ENCODE data around the gene PNPLA2. TPM values are rescaled to one million over a fixed set of nuclear protein-coding genes. Genes with fewer than 3 reads are reported as not detected.
A peak's percentile ranks its signal among the peaks of the same experiment; 100 is the strongest.

Gene PNPLA2
- total RNA-seq, 1 experiment from 2014 or later, result 202 TPM

DNA sequence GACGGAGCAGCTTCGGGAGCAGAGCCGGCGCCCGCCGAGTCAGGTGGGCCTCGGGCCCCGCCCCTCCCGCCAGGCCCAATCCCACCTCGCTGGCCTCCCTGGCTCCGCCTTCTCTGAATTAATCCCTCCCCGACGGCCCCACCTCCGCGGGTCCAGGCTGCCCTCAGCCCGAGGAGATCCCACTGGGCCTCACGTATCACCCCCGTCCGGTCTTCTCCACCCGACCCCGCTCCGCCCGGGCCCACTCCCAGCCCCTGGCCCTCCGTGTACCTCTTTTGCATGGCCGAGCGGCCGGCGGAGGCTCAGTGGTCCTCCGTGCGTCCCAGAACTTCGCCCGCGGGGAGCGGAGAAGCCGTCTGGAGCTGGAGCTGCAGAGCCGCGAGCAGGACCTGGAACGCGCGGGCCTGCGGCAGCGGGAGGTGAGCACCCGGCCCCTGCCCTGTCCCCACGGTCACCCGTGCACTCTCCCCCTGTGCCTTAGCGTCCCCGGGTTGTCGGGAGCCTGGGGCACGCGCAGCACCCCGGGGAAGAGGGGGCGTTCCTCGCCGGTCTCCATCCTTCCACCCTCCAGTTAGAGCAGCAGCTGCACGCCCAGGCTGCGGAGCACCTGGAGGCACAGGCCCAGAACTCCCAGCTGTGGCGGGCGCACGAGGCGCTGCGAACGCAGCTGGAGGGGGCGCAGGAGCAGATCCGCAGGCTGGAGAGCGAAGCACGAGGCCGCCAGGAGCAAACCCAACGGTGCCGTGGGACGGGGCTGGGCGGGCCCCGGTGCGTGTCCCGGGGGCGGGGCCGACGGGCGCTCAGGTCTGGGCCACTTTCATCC, 11.8 kb downstream of the PNPLA2 start:
- DNase-seq (ENCODE audit: low spot score), result peak; percentile 95

- peak; percentile 30 for DNase-seq (ENCODE audit: low spot score)
Observed at GRCh38 chr11:831118-831864, 12.6 kb downstream of the PNPLA2 start.

DNA sequence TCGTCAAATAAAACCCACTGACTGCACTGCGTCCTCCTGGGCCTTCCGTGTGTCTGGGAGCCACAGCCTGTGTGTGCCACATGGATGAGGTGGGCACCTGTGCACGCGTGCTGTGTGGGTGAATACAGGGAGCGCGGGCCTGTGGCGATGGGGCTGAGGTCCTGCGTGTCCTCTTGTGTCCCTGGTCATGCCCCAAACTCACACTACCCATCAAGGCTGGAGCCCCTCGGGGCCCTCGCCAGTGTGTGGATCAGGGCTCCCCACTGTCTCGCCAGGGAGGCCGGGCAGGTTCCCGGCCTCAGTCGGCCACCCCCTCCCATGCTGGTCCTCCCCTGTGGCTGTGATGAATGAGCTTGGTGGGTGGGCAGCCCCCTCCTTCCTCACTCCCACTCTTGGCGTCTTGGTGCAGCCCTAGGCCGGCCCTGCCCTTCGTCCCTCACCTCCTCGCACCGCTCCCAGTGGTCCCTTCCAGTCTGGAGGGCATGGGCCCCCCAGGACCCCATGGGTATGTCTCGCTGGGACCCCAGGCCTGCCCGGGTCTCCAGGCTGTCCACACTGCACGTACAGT, 13.3 kb downstream of the PNPLA2 start:
- no peak for DNase-seq (ENCODE audit: low spot score)

DNA sequence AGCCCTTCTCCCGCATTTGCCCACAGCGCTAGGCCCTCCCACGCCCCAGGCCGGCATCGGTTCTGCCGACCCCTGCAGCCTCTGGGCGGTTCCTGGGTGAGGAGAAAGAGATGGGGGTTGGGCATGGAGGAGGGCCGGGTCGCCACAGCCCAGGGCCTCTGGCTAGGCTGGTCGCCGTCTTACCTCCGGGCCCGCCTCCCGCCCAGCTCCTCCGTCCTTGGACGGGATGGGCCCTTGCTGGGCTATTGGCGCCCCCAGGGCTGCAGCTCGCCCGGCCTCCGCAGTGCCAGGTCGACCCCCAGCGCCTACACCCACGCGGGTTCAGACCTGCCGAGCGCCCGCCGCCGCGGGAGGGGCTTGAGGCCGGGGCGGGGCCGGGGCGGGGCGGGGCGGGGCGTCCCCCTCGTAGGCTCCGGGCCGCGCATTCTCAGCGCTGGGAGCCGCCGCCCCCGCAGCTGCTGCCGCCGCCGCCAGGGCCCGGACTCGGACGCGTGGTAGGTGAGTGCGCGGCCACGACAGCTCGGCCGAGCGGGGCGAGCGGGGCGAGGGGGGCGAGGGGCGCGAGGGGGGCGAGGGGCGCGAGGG, 13.9 kb downstream of the PNPLA2 start, which contains the start of gene CD151:
TSS of gene CD151 (plus strand) at position 424 of the 585 bp plus-strand sequence. CDS start 3,118 bp downstream, outside the sequence.
- DNase-seq (ENCODE audit: low spot score), result peak; percentile 72

DNA sequence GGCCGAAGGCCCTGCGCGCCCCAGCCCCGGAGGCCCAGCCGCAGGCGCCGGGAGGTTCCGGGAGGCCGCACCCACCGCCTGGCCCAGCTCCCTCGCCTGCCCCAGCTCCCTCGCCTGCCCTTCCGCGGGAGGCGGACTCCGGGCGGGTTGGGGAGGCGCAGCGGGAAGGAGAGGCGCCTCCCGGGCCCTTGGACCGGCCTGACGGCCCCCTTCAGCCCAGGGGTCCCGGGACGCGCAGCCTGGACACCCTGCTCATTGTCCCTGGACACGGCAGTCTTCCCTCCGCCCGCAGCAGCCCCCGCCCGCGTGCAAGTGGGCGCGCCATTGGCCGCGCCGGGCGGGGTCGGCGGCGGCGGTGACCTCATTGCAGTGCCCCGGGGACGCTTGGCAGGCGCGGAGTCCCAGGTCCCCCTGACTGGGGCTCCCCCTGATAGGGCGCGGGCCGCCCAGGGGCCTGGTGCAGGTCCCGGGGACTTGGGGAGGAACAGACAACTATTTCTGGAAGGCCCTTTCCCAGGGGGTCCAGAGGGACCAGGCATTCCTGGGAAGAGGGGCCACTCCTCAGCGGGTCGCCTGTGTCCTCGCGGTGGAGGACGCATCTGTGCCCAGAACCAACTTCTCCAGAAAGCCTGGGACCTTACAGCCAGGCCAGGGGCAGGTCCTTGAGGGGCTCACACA, 14.5 kb downstream of the PNPLA2 start:
- DNase-seq (ENCODE audit: low spot score), result peak; percentile 62

DNA sequence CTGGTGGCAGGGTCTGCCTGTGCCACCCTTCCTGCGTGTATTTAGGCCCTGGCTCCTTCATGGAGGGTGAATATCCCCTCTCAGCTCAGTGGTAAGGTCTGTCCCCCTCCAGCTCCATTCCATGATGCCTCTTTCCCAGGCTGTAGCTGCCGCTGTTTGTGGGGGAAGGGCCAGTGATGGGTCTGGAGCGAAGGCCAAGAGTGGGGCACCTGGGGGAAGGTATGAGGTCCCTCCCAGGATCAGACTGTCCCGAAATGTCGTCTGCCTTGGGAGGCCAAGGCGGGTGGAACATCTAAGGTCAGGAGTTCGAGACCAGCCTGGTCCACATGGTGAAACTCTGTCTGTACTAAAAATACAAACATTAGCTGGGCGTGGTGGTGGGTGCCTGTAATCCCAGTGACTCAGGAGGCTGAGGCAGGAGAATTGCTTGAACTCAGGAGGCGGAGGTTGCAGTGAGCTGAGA, 15.2 kb downstream of the PNPLA2 start:
- DNase-seq (ENCODE audit: low spot score), result peak; percentile 57

GRCh38 chr11:834371-835316, 15.9 kb downstream of the PNPLA2 start:
- peak; percentile 91 for DNase-seq (ENCODE audit: low spot score)

- no peak for DNase-seq (ENCODE audit: low spot score)
Observed at GRCh38 chr11:836274-836673, 17.6 kb downstream of the PNPLA2 start.

DNA sequence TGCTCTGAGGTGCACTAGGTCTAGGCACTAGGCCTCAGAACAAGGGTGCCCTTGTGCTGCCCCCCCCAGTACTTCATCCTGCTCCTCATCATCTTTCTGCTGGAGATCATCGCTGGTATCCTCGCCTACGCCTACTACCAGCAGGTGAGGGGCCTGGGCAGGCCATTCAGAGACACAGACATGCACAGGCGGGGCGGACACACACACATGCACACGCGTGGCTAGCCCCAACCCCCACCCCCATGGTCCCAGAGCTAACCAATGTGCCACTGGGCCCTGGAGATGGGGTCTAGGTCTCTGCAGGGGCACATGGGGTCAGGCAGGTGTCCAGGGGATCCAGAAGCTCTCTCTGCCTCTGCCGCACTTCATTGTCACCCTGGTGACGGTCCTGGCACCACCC, 18.0 kb downstream of the PNPLA2 start:
- no peak for DNase-seq (ENCODE audit: low spot score)

GRCh38 chr11:837189-837989, 18.7 kb downstream of the PNPLA2 start:
- DNase-seq (ENCODE audit: low spot score), result peak; percentile 23

DNA sequence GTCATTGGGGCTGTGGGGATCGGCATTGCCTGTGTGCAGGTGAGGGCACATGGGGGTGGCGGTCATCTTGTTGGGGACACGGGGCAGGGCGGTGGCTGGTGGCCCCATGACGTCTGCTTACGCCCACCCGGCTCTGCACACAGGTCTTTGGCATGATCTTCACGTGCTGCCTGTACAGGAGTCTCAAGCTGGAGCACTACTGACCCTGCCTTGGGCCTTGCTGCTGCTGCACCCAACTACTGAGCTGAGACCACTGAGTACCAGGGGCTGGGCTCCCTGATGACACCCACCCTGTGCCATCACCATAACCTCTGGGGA, 19.2 kb downstream of the PNPLA2 start:
- DNase-seq (ENCODE audit: low spot score), result peak; percentile 23

GRCh38 chr11:838441-839279, 19.9 kb downstream of the PNPLA2 start:
- peak; percentile 86 for DNase-seq (ENCODE audit: low spot score)

- DNase-seq (ENCODE audit: low spot score), result no peak
Observed at GRCh38 chr11:839280-839623, 20.5 kb downstream of the PNPLA2 start.

GRCh38 chr11:839875-840617, 21.3 kb downstream of the PNPLA2 start:
- peak; percentile 55 for DNase-seq (ENCODE audit: low spot score)

- peak; percentile 74 for DNase-seq (ENCODE audit: low spot score)
Observed at GRCh38 chr11:841981-842369, 23.3 kb downstream of the PNPLA2 start.

- DNase-seq (ENCODE audit: low spot score), result peak; percentile 93
Observed at GRCh38 chr11:842370-843002, 23.8 kb downstream of the PNPLA2 start, which contains the start of the genes POLR2L and TSPAN4. POLR2L (minus strand) TSS chr11:842529; CDS start chr11:842508, 21 bp downstream. TSPAN4 (plus strand) TSS chr11:842852; CDS start chr11:850305, 7,453 bp downstream.

DNA sequence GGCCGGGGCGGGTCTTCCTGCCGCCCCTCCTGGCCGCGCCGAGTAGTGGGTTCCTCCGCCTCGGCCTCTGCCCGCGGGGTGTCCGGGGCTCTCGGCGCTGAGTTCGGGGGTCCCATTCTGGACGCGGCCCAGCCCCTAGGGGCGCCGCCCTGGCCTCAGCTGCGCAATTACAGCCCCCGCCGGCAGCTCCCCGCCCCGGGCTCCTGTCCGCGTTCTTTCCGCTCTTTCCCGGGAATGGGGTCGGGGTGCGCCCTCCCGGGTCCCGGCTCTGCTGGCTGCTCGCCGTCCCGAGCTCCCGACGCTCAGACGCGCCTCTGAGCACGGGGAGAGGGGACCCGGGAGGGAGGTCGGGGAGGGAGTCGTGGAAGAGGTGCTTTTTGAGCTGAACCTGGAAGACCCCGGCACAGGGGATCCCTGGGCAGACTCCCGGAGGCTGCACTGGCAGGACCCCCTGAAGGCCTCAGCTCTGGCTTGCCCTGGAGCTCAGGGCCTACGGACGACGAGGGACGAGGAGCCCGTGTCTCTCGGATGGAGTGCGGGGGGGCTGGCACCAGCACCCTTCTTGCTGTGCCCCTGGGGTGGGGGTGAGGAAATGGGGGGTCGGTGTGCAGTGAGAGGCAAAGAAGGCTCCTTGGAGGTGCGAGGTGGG, 24.5 kb downstream of the PNPLA2 start:
- no peak for DNase-seq (ENCODE audit: low spot score)

All from HT-29 (cell line).